C4-2B (cell line): ENCODE measurements around the gene SLIT3.

Source experiments
- CTCF ChIP-seq: fragments of 450-650 bp; conservative IDR thresholded peaks from 2 replicates; pipeline ENCODE4 v1.5.1; 2017; ENCODE audit warnings: mild to moderate bottlenecking
- ZFX ChIP-seq: fragments of 450-650 bp; IDR thresholded peaks from 2 replicates; pipeline ENCODE4 v1.6.1; 2017

GRCh38 chr5:169041180-169041579, 259.8 kb downstream of the SLIT3 start:
- TF ChIP-seq CTCF = no peak
- no peak for TF ChIP-seq ZFX
